ENCODE data around the gene FANCC. TPM values are rescaled to one million over a fixed set of nuclear protein-coding genes. Genes with fewer than 3 reads are reported as not detected.

The FANCC gene
- total RNA-seq, 1 experiment from 2014 or later = 19.4 TPM

GRCh38 chr9:95175523-95175922 lies 142.0 kb downstream of the FANCC start:
- Histone ChIP-seq H3K79me2 (ENCODE audit: insufficient read depth, low read length) (no peaks in the 10 kb centered on the region), H4K20me1 (ENCODE audit: insufficient read depth) (no peaks in the 10 kb centered on the region), H3K9me2 (ENCODE audit: insufficient read depth) (no peaks in the 10 kb centered on the region), H3K27me3 (ENCODE audit: insufficient read depth, low read length) (no peaks in the 10 kb centered on the region), H2AFZ (ENCODE audit: low read depth, low read length, poor library complexity, severe bottlenecking) (no peak overlapping the region), H3K9me3 (ENCODE audit: control insufficient read depth in 1 of 2, insufficient read depth in 1 of 2, low read depth in 1 of 2, low read length in 2 of 2) (no peaks in the 10 kb centered on the region), H3K4me2 (ENCODE audit: low read length) (no peak overlapping the region), H3K4me3 (replicated peaks in 1 of 2; ENCODE audit: low read depth in 1 of 2, low read length in 2 of 2) (no peak overlapping the region), H3K9ac (ENCODE audit: low read length) (no peak overlapping the region), H3K27ac (ENCODE audit: low read depth, low read length) (no peak overlapping the region), H3K36me3 (ENCODE audit: control insufficient read depth in 1 of 2, insufficient read depth in 2 of 2, low read length in 2 of 2) (no peaks in the 10 kb centered on the region), H3K4me1 (ENCODE audit: control insufficient read depth in 1 of 2, insufficient read depth in 2 of 2, low read length in 2 of 2) (no peaks in the 10 kb centered on the region)
- DNase-seq (ENCODE audit: low read depth, low spot score) = no peak
- RAD21 ChIA-PET (ENCODE audit: low non-redundant PET in 1 of 2, low total read pairs in 2 of 2, uncharacterized antibody in 2 of 2, unreplicated experiment in 2 of 2) = no interaction called here
- no peak for TF ChIP-seq ELF1 (IDR thresholded peaks at IDR 0.05; ENCODE audit: borderline replicate concordance, low read depth)
- TF ChIP-seq FOSL1 (IDR thresholded peaks at IDR 0.05; ENCODE audit: low read depth) = no peak
- no peak for TF ChIP-seq EGR1 (IDR thresholded peaks at IDR 0.05; ENCODE audit: low read depth)
- no peak for TF ChIP-seq ZNF274 (IDR thresholded peaks at IDR 0.05; ENCODE audit: low read depth, low read length)
- no peak for TF ChIP-seq SRF (IDR thresholded peaks at IDR 0.05; ENCODE audit: low read depth)
- no peak for TF ChIP-seq RAD21 (IDR thresholded peaks at IDR 0.05; ENCODE audit: low read depth)
- no peak for TF ChIP-seq ZFX (IDR thresholded peaks at IDR 0.05)
- TF ChIP-seq ZBTB33 (IDR thresholded peaks at IDR 0.05; ENCODE audit: extremely low read depth, insufficient replicate concordance, low read length) = no peak
- TF ChIP-seq YY1 (IDR thresholded peaks at IDR 0.05; ENCODE audit: extremely low read depth, insufficient replicate concordance, low read depth, low read length) = no peak
- TF ChIP-seq POLR2AphosphoS5 (IDR thresholded peaks at IDR 0.05; ENCODE audit: low read depth, low read length) = no peak
- CTCF ChIA-PET = no interaction called here
- BruUV-seq (replicated peaks) = no TSS peak
- intact Hi-C loops (cut with micrococcal nuclease) = no loop called here
- ATAC-seq = no peak
- POLR2A ChIA-PET = no interaction called here
